GM21515 (cell line): ENCODE results near the gene SMIM38.

Experiments
- ATAC-seq: cut with Tn5 transposase; IDR thresholded peaks from one replicate; pipeline ENCODE4 v1.9.1; 2021; ENCODE audit not compliant: unreplicated experiment

The SMIM38 gene

DNA sequence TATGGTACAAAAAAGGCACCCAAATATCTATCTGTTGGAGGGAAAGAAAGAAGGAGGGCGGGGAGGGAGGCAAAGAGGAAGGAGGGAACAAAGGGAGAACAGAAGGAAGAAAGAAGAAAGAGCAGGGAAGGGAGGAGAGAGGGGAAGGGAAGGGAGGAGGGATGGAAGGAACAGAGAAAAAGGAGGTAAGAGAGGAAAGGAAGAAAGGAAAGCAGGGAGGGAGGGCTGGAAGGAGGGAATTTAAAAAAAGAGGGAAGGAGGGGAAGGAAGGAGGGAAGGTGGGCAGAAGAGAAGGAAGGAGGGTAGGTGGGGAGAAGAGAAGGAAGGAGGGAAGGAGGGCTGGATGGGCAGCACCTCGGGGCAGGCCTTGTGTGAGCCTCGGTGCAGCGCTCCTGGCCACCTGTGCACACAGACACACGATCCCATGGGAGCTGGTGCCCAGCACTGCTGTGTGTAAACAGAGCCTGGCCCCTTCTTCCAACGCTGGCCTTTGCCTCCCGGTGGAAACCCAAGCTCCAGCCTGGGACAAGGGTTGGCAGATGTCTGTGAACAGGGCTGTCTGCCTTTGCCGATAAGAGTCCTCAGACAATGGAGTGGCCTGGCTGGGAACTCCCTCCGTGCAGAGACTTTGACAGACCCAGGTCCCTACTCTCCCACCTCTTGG lies 23.2 kb downstream of the SMIM38 start:
- no peak for ATAC-seq

DNA sequence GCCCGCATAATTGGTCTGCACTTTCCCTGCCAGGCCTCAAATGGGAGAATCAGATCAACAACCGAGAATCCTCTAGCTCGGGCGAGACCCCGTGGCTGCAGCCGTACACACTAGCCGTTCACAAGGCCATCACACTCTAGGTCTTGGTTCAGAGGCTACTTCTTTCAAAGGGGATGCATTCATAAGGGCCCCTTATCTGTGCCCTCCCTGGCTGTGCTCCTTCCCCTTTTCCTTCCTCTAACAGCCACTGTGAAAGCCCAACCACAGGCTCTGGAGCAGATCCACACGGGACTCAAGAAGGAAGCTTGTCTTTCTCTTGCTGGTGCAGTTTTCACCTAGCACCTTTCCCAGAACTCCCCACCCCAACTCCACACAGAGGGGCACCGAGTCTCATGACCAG lies 24.5 kb downstream of the SMIM38 start:
- ATAC-seq: no peak

DNA sequence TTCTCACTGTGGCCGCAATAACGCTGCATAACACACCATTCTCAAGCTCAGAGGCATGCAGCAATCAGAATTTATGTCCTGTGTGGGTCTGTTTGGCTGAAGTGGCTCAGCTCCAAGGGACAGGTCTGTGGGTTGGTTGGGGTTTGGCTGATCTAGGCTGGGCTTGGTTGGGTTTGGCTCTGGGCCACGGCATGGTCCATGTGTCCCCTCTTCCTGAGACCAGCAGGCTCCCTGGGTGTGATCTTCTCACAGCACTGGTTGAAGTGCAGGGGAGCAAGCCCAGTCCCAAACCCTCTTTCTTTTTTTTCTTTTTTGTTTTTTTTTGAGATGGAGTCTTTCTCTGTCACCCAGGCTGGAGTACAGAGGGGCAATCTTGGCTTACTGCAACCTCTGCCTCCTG lies 25.0 kb downstream of the SMIM38 start:
- no peak for ATAC-seq

DNA sequence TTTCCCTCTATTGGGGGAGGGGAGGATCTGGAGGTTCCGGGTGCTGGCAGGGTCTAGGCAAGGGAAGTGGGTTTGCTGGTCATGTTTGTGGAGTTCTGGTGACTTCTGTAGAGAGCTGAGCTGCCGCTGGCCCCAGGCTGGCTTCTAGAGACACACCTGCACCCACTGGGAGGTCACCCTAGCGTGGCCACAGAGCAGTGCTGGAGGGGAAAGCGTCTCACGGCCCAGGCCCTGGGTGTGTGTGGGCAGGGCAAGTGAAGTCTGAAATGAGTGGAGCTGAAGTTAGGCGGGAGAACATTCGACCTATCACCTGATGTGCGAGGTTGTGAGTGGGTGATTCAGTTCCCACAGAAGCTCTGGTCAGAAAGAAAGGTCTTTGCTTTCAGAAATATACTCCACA lies 27.9 kb downstream of the SMIM38 start:
- ATAC-seq: no peak

DNA sequence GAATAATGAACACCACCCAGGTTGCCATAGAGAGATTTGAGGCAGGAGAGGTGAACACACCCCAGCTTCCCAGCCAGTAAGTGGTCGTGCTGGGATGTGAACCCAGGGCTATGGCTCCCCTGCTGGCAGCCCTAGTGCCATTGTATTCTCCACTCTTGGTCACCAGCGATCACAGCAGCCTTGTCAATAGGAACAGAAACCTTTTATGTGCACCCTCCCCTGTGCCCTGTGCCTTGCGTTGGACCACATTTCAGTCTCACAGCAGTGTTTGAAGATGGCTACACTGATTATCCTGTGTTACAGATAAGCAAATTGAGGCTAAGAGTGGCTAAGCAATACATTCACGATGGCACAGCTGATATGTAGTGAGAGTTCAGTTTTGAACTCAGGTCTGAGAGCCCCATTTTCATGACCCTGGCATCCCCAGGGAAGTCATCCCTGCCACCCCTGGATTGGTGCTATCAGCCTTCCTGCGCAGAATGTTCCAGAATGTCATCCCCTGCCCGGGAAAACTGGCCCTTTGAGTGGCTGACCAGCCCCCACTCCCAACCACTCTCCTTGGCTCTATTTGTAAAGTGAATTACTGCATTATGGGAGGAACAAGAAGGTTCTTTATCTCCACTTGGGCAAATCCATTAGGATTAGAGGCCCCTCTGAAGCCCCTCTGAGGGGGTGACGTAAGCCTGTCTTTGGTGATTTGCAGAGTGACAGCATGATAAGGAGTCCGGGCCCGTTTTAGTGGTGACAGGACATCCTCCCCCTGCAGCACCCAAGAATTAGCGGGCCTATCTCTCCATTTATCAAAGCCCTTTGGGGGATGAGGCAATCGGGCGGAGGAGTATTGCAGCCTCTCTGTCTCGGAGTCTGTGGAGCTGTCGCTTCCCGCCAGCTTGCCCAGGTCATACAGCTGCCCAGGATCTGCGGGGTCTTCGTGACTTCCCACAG lies 30.9 kb downstream of the SMIM38 start:
- ATAC-seq: no peak

DNA sequence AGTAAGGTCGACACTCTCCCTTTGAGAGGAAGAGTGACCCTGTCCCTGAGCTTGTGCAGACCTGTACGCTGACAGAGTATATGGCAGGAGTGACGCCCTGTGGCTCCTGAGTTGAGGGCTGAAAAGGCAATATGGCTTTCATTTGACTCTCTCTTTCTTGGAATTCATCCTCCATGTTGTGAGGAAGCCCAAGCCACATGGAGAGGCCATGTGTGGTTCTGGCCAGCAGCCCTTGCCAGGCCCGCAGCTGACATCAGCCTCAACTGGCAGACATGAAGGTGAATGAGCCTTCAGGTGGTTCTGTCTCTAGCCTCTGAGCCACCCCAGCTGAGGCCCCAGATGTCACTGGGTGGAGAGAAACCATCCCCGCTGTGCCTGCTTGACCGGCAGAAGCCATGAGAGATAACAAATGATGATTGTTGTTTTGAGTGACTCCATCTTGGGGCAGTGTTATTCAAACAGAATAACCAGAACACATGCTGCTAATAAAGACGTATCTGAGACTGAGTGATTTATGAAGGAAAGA lies 31.9 kb downstream of the SMIM38 start:
- no peak for ATAC-seq

DNA sequence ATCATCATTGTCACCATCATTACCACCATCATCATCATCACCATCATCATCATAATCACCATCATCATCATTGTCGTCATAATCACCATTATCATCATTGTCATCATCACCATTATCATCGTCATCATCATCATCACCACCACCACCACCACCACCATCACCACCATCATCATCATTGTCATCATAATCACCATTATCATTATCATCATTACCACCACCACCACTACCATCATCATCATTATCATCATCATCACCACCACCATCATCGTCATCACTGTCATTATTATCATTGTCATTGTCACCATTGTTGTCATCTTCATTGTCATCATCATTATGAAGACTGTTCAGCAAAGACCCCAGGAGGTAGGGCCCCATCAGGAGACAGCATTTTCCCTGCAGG lies 33.3 kb downstream of the SMIM38 start:
- no peak for ATAC-seq

DNA sequence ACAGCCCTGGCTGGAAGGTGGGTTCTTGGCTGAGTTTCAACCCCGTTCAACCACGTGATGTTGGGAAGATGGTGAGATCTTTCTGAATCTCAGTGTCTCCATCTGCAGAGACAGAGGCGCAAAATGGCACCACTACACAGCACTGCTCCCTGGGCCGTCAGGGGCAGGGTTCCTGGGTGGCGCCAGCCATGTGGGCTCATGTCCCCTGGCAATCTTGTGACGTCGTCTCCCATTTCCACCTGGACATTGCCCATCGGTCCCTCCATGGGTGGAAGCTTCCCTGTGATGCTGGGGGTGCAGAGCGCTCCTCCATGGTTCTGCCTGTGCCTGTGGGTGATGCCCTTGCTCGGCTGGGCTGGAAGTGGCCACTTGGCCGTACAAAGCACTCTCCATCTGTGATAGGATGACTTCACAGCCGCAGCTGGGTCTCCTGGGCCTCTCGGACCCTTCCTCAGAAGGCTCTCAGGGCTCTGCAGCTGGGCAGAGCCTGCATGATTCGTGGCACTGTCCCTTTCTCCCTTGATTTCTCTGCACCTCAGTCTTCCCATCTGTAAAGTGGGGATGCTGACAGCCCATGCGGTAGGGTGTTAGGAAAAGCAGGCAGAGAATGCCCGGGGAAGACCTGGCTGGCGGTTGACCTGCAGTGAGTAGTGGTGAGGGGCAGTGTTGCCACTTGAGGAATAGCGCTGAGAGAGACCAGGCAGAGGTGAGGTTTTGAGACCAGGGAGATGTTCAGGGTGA lies 35.2 kb downstream of the SMIM38 start:
- ATAC-seq: no peak

DNA sequence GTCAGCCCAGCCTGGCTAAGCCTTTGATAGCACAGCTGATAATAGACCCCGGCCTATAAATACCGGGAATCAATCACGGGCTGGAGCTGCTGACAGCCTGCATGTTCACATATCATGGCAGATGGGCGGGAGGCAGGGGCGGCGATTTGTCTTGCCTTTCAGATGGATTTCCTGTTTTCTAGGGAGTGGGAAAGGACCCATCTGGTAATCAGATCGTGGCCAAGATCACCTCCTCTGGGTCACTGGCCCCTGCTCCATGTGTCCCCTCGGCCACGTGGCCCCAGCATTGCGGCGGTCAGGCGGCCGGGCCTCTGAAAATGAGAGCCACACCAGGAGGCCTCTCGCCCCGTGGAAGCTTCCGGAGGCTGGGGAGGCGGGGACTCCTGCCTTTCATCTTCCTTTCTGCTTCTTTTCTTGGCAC lies 36.6 kb downstream of the SMIM38 start:
- ATAC-seq: no peak

DNA sequence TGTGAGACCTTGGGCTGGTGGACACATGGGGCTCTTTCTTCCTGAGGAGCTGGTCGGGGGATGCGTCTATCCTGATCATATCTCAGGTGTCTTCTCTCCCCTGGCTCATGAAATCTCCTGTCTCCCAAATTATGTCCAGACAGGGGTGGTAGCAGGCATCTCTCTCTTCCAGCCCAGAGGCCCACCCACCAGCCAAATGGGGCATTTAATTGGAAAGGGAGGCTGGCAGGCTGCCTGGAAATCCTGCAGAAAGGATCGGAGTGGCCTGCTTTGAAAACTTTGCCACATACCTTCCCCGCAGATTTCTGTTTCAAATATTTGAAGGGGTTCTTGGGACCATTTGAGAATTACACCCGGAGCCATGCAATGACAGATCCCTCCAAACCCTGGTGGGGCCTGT lies 37.4 kb downstream of the SMIM38 start:
- no peak for ATAC-seq

DNA sequence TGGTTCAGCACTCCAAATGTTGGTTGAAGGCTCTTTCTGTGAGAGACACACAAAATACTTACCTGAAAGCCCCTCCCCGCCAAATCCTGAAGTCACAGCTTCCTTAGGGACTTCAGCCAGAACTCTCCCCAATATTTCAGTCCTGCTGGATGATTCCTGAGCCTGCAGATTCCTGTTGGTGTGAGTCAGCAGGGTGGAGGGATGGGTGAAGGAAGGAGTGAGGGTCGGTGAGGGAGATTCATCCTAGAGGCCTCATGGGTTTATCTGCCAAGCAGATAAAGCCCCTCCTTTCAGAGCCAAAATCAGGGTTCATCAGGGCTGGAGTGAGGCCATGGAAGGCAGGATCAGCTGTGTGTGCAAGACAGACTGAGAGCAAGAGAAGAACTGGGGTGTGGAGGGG lies 37.9 kb downstream of the SMIM38 start:
- no peak for ATAC-seq

DNA sequence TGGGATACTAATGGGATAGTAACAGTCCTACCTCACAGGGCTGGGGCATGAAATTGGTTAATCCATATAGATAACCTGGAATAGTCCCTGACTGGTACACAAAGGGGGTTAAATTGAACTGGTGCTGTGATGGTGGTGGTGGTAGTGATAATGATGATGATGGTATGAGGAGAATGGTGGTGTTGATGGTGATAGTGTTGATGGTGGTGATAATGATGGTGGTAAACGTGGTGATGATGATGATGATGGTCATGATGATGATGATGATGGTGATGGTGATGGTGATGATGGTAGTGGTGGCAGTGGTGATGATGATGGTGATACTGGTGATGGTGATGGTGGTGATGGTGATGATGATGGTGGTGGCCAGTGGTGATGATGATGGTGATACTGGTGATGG lies 38.7 kb downstream of the SMIM38 start:
- no peak for ATAC-seq

DNA sequence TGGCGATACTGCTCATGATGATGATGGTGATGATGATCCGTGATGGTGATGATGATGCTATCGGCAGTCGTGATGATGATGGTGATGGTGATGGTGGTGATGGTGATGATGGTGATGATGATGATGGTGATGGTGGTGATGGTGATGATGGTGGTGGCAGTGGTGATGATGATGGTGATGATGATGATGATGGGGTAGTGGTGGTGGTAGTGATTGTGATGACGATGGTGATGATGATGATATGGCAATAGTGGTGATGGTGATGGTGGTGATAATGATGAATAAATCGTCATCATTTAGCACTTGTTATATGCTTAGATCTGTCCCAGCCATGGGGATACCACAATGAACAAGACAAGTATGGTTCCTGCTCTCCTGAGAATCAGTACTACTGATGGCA lies 39.2 kb downstream of the SMIM38 start:
- no peak for ATAC-seq

DNA sequence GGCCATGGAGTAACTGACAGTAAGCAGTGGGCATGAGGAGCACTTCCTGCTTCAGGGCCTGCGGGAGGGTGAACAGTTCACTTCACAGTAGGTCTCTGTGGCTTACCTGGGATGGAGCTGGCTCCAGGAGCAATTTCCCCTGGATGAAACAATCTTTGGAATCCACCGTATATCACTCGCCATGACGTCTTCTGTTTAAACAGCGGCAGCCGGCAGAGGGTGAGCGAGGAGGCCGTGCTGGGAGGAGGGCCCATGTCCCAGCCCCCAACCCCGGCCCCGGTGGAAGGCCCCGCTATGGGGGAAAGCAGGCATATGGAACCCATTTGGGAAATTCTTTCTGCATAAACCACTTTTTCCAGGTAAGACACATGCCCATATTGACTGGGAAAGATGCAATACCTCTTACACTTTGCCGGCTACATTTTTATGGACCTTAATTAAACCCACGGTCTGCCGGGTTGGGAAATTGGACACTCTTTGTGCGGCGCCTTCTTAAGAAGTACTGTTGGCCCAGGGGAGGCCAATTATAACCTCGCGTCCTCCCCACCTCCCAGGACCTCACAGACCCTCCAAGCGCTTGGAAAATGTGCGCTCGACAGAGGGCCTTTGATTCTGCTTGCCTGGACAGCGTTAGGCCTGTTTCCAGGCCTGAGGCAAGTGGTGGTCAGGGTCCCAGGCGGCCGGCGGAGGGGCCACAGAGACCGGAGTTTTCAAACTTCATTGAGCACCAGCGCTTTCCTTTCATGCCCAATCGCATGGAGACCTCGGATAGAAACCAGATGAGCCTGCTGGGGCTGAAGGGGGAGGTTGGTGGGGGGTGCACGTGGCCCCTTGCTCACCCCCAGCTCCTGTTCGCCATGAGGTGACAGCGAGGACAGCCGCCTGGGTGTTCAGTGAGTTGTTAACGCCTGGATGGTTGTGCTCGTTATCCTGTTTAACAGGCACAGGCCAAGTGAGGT lies 40.4 kb downstream of the SMIM38 start:
- ATAC-seq: no peak

DNA sequence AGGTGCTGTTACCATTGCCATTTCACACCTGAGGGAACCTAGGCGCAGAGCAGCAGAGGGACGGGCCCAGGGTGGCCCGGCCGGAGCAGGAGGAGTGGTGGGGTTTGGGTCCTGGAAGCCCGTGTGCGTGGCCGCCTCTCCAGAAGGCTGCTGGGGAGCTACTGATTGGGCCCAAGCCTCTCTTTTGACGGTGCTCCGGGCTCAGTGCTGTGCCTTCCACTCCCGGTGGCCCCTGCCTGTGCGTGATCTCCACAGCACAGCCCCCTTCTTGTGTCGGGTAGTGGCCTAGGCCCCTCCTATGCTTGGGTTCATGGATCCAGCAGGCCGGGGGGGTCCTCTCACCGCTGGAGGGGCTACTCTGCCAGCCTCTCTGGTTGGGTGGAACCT lies 41.0 kb downstream of the SMIM38 start:
- no peak for ATAC-seq

DNA sequence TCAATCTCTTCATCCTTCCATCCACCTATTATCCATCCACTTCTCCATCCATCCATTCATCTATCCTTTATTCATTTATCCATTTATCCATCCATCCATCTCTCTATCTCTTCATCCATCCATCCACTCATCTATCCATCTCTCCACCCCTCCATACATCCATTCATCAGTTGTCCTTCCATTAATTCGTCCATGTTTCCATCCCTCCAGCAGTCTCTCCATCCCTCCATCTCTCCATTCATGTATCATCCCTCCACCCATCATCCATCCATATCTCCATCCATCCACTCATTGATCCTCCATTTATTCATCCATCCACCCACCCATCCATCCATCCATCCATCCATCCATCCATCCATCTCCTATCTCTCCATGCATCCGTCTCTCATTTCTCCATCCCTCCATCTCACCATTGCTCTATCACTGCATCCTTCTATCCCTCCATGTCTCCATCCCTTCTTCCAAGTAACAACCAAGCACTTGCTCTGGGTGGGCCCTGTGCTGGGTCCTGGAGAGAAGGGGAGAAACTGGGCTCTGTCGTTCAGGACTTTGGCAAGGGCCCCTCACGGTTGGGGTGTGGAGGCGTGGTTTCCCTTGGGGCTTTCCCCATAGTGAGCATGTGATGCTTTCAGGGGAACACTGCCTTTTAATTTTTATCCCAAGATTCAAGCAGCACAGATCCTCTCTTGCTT lies 43.3 kb downstream of the SMIM38 start:
- ATAC-seq: no peak

DNA sequence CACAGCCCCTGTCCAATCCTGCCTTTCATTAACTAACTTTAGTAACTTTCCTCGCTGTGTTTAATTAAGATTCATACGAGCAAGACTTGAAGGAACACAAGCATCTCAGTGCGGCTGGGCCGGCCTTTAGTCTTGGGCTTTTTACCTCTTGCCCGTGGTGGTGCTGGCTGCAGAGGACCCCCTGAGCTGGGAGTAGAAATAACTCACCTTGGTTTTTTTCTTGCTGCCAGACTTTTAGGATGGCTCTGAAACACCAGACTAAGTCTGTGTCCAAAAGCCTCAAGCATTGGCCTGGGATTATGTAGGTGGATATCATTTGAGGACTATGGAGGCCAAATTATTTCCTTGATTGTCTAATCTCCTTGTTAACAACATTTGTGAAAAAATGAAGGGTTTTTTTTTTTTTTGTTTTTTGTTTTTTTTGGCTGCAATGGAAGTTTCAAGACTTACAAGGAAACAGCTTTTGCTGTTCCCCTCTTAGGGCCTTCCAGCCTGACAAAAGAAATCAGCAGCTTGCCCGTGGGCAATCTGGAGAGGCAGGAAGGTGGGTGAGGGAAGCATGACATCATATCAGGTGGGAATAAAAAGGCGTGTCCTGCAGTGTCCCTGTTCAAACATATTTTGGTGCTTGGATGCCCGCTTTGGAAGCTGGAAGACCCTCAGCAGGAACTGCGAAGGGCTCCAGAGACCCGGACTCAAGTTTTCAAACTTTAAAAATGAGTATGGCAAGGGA lies 44.0 kb downstream of the SMIM38 start:
- ATAC-seq: no peak

DNA sequence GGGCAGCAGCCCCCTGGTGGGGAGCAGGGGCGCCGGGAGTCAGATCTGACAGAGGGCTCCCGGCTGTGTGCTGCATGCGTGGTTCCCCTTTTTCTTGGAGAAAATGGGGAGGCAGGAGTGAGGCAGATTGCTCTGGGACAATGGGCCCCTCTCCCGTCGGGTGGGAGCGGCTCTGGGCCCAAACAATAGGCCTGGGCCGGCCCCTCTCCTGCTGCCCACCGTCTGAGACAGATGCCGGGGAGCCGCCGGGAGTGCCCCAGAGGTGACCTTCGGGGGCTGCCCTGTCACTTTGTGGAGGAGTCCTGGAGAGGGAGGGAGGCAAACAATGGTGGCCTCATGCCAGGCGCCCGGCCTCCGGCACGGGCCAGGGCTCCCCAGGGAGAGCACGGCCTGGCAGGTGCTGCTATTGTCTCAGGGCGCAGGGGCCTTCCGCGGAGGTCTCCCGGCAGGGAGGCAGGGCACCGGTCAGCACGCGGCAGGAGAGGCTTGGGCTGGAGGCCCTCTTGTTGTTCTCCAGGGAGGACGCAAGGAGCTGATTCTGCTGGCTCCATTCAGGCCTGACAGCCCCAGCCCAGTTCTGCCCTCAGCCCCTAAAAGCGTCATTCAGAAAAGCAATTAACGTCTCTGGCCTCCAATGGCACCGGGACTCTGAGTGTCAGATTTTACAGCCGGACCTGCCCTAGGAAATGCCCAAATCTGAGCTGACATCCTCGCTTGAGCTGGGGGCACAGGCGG lies 44.8 kb downstream of the SMIM38 start:
- ATAC-seq: no peak

DNA sequence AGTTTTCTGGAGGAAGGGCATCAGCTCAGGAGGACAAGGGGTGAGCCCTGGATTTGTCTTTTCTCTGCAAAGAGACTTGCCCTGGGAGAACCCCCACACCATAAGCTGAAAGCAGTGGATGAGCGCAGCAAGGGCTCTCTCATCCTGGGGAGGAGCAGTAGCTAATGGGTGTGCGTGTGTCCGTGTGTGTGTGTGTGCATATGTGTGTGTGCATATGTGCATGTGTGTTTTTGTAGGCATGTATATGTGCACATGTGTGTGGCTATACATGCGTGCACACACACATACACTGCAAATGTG lies 45.3 kb downstream of the SMIM38 start:
- no peak for ATAC-seq
